ENCODE data around the gene ARL6IP4. TPM values are rescaled to one million over a fixed set of nuclear protein-coding genes. Genes with fewer than 3 reads are reported as not detected.

The ARL6IP4 gene
- total RNA-seq, 1 donor from 2014 or later = 158 TPM

- ATAC-seq = peak; percentile 93
- peak; percentile 85 for DNase-seq (ENCODE audit: missing footprints)
- intact Hi-C loops (cut with DNase I) = loop anchor here (1.0 kb wide), 2 partner anchors 92 to 159 kb away; no protein-coding TSS in a partner anchor
These were observed 28.2 kb upstream of the ARL6IP4 start for GRCh38 chr12:122951979-122952892.

DNA sequence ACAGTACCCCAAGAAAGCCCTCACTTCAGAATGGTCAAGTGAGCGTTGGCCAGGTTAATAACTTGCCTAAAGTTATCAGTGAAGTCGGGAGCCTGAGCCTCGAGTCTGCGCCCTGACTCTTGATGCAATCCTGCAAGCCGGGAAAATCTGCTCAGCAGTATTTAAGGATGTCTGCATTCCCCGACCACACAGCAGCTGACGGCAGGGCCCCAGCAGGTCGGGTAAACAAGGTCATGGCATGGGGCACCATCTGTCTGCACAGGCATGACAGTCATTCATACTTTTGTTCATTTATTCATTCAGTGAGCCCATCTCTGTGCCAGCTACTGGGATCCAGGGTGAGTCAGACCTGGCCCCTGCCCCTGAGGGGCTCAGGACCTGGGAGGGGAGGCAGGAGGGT lies 25.3 kb upstream of the ARL6IP4 start:
- ATAC-seq (no peak), DNase-seq (ENCODE audit: missing footprints) (peak; percentile 26)
- intact Hi-C loops (cut with DNase I) = no loop called here

DNA sequence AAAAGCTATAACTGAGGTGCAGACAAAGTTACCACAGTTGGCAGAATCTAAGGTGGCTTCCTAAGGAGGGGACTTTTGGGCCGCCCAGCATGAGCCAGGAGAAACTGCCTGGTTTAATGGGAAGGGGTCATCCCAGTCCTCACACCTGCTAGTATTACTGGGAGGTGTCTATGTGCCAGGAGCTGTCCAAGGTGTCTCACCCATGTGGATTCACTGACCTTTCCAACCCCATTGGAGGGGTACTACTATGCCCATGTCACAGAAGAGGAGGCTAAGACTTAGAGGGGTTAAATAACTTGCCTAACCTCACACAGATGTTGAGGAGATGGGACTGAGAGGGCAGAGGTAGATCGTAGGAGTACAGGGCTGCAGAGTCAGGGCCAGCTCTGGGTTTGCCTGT lies 24.4 kb upstream of the ARL6IP4 start:
- no peak for ATAC-seq
- peak; percentile 18 for DNase-seq (ENCODE audit: missing footprints)
- intact Hi-C loops (cut with DNase I) = no loop called here

- intact Hi-C loops (cut with DNase I) = no loop called here
- no peak for ATAC-seq
- no peak for DNase-seq (ENCODE audit: missing footprints)
These were observed 22.1 kb upstream of the ARL6IP4 start for GRCh38 chr12:122958198-122958888.

DNA sequence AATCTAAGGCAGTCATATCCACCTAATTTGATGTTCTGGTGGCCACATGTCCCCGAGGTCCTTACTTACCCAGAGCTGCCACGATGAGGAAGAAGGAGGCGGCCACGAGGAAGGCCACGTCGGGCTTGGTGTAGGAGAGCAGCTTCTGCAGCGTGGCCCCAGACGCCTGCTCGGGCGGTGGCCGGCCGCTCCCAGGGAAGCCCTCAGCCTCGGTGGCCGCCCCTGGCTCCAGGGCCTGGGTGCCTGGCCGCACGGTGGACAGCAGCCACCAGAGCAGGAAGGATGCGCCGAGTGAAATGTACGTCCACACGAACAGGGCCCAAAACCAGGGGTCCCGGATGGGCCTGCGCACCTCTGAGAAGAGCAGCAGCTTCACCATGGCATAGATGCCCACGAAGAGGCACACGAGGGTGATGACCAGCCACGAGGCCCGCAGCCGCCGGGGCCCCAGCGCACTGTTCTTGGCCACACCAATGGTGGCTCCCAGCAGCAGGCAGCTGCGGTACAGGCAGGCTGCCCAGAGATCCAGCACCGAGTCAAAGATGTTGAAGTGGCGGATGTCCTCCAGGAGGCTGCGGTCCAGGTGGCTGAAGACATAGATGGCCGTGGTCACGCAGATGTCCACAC lies 20.8 kb upstream of the ARL6IP4 start:
- intact Hi-C loops (cut with DNase I) = no loop called here

DNA sequence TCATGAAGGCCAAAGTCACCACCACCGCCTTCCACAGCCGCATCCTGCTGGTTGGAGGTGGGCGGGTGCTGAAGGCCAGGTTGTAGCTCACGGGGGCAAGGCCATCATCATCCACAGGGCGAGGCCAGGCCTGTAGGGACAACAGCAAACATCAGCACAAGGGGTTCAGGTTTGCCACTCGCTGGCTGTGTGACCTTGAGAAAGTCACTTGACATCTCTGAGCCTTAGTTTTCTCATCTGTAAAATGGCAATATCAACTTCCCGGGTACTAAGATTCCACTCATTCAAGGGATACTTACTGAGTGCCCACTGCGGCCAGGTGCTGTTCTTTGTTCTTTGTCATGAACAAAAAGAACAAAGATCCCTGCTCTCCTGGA lies 20.3 kb upstream of the ARL6IP4 start:
- intact Hi-C loops (cut with DNase I) = no loop called here
- DNase-seq (ENCODE audit: missing footprints) (peak; percentile 30), ATAC-seq (no peak)

More for the DNA sequence above, 20.8 kb upstream of the ARL6IP4 start:
- DNase-seq (ENCODE audit: missing footprints) (peak; percentile 40), ATAC-seq (no peak)

- intact Hi-C loops (cut with DNase I) = no loop called here
- no peak for ATAC-seq
- peak; percentile 9 for DNase-seq (ENCODE audit: missing footprints)
These were observed 18.8 kb upstream of the ARL6IP4 start for GRCh38 chr12:122961531-122962329.

GRCh38 chr12:122963941-122964265 lies 16.6 kb upstream of the ARL6IP4 start:
- DNase-seq (ENCODE audit: missing footprints) (peak; percentile 50), ATAC-seq (peak; percentile 15)
- intact Hi-C loops (cut with DNase I) = no loop called here

- intact Hi-C loops (cut with DNase I) = no loop called here
- DNase-seq (ENCODE audit: missing footprints) (no peak), ATAC-seq (no peak)
These were observed 15.8 kb upstream of the ARL6IP4 start for GRCh38 chr12:122964439-122965257.

- intact Hi-C loops (cut with DNase I) = no loop called here
- DNase-seq (ENCODE audit: missing footprints) (no peak), ATAC-seq (no peak)
These were observed 15.1 kb upstream of the ARL6IP4 start for GRCh38 chr12:122965321-122965751.

DNA sequence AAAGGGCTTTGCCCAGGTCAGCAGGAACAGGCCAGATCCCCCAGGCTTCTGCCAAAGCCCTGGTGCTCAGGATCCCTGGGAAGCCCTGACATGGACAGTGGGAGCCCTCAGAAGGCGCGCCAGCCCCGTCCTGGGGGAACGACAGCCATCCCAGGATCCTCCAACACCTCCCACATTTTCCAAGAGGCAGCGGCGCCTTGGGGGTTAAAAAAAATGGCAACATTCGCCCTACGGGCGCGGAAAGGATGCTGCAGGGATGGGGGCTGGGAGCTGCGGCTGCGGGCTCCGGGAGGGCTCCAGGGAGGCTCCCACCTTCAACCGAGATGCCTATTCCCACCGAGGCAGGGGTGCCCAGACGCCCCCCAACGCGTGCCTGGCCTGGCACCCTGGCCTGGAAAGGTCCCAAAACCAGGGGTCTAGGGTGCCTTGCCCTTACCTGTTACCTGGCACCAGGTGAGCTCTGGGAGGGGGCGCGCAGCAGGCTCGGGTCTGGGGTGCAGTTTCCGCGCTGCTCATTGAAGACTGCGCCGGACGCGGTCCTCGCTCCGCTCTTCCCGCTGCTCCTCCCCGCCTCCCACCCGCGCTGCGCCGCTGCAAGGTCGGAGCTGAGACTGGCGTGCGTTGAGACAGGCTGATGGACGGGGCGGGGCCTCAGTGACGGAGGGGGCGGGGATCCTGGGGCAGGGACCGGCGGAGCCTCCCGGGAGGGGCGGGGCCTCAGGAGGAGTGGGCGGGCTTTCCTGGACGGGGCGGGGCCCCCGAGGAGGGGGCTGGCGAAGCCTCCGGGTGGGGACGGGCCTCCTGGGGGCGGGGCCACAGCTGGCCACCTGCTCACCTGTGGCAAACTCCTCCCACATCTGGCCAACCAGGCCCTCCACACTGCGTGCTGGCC lies 14.4 kb upstream of the ARL6IP4 start, which contains the start of gene ABCB9:
Gene ABCB9, minus strand, starts transcription at position 613 of the 892 bp plus-strand sequence. CDS start 6,228 bp downstream, outside the sequence.
- DNase-seq (ENCODE audit: missing footprints) (peak; percentile 96), ATAC-seq (peak; percentile 94)
- intact Hi-C loops (cut with DNase I) = no loop called here

DNA sequence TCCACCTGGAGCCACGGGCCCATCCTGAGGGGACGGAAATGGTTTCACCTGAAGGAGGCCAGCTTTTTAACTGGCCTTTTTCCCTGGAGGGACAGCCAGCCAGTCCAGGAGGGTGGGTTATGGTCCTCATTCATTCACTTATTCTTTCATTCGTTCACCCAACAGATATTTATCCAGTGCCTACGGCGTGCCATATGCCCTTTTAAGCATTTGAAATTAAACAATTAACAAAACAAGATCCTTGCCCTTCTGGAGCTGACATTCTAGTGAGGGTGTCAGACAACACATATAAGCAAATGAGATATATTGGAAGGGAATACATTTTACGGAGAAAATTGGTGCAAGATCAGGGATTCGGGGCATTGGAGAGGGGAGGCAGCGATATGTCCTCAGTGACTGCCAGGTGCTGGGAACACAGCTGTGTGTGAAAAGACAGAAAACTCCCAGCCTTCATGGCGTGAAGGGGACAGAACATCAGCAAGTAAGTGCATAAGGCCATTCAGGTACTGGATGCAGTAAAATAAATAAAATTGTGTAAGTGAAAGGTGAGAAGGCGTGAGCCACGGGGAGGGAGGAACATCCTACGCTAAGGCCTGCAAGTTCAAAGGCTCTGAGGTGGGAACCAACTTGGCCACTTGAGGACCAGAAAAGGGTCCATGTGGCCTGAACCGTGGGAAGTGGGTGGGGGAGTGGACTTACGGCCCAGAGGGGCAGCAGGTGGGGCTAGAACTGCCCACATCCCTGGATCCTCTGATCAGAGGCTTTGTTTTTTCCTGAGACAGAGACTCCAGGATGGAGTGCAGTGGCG lies 13.5 kb upstream of the ARL6IP4 start:
- intact Hi-C loops (cut with DNase I) = no loop called here
- ATAC-seq = no peak

GRCh38 chr12:122968104-122968503 lies 12.4 kb upstream of the ARL6IP4 start:
- DNase-seq (ENCODE audit: missing footprints) = no peak
- ATAC-seq = no peak
- intact Hi-C loops (cut with DNase I) = no loop called here

More for the DNA sequence above, 13.5 kb upstream of the ARL6IP4 start:
- no peak for DNase-seq (ENCODE audit: missing footprints)

DNA sequence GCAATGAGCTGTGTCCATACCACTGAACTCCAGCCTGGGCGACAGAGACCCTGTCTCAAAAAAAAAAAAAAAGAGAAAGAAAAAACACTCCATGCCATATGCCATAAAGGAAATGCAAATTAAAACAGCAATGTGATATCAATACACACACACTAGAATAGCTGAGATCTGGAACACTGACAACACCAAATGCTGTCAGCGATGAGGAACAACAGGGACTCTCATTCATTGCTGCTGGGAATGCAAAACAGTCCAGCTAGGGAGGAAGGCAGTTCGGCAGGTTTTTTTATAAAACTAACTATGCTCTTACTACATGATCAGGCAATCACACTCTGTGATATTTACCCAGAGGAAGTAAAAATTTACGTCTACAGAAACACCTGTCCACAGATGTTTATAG lies 10.8 kb upstream of the ARL6IP4 start:
- intact Hi-C loops (cut with DNase I) = no loop called here
- no peak for DNase-seq (ENCODE audit: missing footprints)
- no peak for ATAC-seq

DNA sequence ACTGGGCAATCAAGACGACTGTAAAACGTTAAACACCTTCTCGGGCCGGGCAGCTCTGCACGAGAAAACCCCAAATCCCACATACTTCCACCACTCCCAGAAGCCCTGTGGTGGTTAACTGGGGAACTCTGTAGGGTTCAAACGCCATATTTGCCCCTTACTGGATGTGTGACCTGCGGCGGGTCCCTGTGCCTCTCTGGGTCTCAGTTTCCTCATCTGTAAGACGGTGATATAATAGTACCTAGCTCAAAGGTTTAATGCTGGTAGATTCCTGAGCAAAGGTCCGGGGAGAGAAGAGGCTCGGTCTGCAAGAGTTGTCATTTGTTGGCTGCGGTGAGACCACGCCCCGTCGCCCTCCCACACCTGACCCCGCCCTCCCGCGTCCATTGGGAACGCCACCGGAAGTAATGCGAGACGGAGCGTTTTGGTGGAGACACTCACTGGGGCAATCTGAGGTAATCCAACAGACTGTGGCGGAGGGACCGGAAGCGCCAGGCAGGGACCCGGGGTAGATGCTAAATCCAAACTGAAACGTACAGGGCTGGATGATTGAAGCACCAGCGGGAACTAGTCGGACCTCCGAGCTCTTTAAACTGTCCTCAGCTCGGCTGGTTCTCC lies 6.1 kb upstream of the ARL6IP4 start:
- DNase-seq (ENCODE audit: missing footprints) (peak; percentile 98), ATAC-seq (peak; percentile 98)
- intact Hi-C loops (cut with DNase I) = no loop called here

All from Right ventricle myocardium inferior (tissue), 1 donor.